ENCODE data around the gene POLRMT. TPM values are rescaled to one million over a fixed set of nuclear protein-coding genes. Genes with fewer than 3 reads are reported as not detected.

The POLRMT gene
- 25.3 and 27.5 TPM in 2 replicates for total RNA-seq

DNA sequence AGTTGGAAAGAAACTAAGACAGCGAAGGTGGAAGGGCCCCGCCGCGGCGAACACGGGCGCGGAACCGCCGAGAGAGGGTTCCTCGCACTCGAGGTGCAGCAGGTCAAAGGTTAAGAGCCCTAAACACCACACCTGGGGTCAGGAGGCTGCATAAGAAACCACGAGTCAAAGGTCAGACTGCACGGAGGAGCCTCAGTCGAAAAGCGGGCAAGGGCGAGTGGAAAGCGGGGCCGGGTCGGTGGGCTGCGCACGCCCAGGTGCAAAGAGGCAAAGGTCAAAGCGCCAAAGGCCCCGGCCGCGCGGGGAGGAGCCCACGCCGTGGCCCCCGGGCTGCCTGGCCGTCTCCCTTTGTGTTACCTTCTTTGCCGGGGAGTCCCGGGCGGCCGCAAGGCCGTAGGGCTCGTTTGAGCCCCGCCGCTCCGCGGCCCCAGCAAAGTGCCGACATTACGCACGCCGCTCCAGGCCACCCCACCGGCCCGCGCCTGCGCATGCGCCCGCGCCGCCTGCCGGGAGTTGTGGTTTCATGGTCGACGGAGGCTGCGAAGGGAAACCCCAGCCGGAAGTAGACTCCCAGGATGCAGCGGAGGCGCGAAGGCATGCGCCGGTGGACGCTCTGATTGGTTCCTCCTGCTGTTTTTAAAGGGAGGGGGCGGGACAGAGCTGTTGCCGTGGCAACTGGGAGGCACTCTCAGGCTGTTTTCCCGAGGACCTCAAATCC, at the start of gene POLRMT:
Gene POLRMT, minus strand, starts transcription at position 470 of the 718 bp plus-strand sequence. Its CDS starts 25 bp downstream, at position 445.

DNA sequence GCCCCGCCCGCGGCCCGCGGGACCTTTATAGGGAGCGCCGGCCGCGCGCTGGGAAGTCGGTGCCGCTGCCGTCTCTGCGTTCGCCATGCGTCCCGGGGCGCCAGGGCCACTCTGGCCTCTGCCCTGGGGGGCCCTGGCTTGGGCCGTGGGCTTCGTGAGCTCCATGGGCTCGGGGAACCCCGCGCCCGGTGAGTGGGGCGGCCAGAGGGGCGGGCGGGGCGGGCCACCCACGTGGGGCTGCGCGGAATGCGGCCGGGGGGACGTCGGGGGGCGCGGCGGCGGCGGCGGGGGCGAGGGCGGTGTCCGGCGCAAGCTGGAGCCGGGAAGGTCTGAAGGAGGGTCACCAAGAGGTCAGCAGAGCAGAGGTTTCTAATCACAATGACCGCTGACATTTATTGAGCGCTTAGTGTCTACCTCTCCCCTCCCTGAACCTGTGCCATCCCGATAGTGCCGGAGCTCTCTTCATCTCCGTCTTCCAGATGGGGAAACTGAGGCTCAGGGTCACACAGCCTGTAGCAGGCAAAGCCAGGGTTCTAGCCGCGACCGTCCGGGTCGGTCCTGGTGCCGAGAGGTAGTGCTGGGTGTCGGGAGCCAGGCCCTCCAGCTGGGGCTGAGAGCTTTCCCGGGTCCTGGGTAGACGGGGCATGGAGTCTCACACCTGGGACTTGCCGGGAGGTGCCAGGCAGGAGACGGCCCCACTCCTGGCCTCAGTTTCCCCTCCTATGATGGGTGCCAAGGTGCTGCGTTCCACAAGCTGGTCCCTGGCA, 43.2 kb upstream of the POLRMT start, which contains the start of gene FSTL3:
Gene FSTL3, plus strand, starts transcription at position 54 of the 767 bp plus-strand sequence. Its CDS starts 32 bp downstream, at position 86.

GRCh38 chr19:662962-663681, 29.8 kb upstream of the POLRMT start, which contains the start of gene RNF126:
Gene RNF126 (minus strand): TSS chr19:663214. CDS start chr19:663121, 93 bp downstream.

GRCh38 chr19:639253-640160, 6.2 kb upstream of the POLRMT start, which contains the start of gene FGF22:
Gene FGF22 (plus strand): TSS chr19:639879. CDS start chr19:639926, 47 bp downstream.

DNA sequence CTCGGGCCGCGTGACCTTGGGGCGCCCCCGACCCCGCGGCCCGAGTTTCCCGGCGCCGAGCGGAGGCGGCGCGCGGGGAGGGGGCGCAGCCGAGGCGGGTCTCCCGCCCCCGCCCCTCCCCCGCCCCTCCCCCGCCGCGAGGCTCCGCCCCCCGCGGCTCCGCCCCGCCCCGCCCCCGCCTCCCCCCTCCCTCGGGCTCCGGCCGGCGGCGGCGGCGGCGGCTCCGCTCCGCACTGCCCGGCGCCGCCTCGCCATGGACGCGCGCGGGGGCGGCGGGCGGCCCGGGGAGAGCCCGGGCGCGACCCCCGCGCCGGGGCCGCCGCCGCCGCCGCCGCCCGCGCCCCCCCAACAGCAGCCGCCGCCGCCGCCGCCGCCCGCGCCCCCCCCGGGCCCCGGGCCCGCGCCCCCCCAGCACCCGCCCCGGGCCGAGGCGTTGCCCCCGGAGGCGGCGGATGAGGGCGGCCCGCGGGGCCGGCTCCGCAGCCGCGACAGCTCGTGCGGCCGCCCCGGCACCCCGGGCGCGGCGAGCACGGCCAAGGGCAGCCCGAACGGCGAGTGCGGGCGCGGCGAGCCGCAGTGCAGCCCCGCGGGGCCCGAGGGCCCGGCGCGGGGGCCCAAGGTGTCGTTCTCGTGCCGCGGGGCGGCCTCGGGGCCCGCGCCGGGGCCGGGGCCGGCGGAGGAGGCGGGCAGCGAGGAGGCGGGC, 43.5 kb downstream of the POLRMT start, which contains the start of gene HCN2:
Gene HCN2, plus strand, starts transcription at position 189 of the 703 bp plus-strand sequence. Its CDS starts 65 bp downstream, at position 254.

GRCh38 chr19:572140-572742, 61.1 kb downstream of the POLRMT start, which contains the start of gene BSG:
Gene BSG (plus strand): TSS chr19:572596. CDS start chr19:572635, 39 bp downstream.

Other genes with a start within 250 kb of the POLRMT start
- gene C2CD4C, start 224.4 kb downstream of the POLRMT start, total RNA-seq, result 0.30 and 1.6 TPM in 2 replicates
- gene SHC2, start 172.5 kb downstream of the POLRMT start, total RNA-seq, result 2.1 and 6.8 TPM in 2 replicates
- not detected in 2 replicates for gene MADCAM1, start 137.1 kb downstream of the POLRMT start, total RNA-seq
- 41.3 and 56.2 TPM in 2 replicates for gene TPGS1, start 126.0 kb downstream of the POLRMT start, total RNA-seq
- 87.4 and 97.4 TPM in 2 replicates for gene CDC34, start 101.8 kb downstream of the POLRMT start, total RNA-seq
- gene GZMM, start 89.5 kb downstream of the POLRMT start, total RNA-seq, result not detected in 2 replicates
- 307 and 357 TPM in 2 replicates for gene BSG, start 60.9 kb downstream of the POLRMT start, total RNA-seq
- gene HCN2, start 43.7 kb downstream of the POLRMT start, total RNA-seq, result under 0.01 and 1.3 TPM in 2 replicates
- gene FGF22, start 6.3 kb upstream of the POLRMT start, total RNA-seq, result not detected in 2 replicates
- gene RNF126, start 29.7 kb upstream of the POLRMT start, total RNA-seq, result 38.3 and 40.9 TPM in 2 replicates
- 18.1 and 47.4 TPM in 2 replicates for gene FSTL3, start 42.9 kb upstream of the POLRMT start, total RNA-seq
- gene PRSS57, start 61.9 kb upstream of the POLRMT start, total RNA-seq, result not detected in 2 replicates
- 2.4 and 5.5 TPM in 2 replicates for gene PALM, start 75.4 kb upstream of the POLRMT start, total RNA-seq
- not detected in 2 replicates for gene MISP, start 117.6 kb upstream of the POLRMT start, total RNA-seq
- 107 and 220 TPM in 2 replicates for gene PTBP1, start 163.9 kb upstream of the POLRMT start, total RNA-seq
- gene PLPPR3, start 188.4 kb upstream of the POLRMT start, total RNA-seq, result 0.15 and 0.97 TPM in 2 replicates
- gene AZU1, start 194.3 kb upstream of the POLRMT start, total RNA-seq, result not detected in 2 replicates
- not detected in 2 replicates for gene PRTN3, start 207.5 kb upstream of the POLRMT start, total RNA-seq
- gene ELANE, start 218.8 kb upstream of the POLRMT start, total RNA-seq, result not detected in 2 replicates
- 0.30 and 1.3 TPM in 2 replicates for gene CFD, start 226.1 kb upstream of the POLRMT start, total RNA-seq

All from epithelial cell of umbilical artery (primary cell).